ENCODE data around the gene PTPN3.
A peak's percentile ranks its signal among the peaks of the same experiment; 100 is the strongest.

The PTPN3 gene

GRCh38 chr9:109450346-109450745, 47.8 kb downstream of the PTPN3 start:
- DNase-seq: no peak

GRCh38 chr9:109449036-109449798, 48.9 kb downstream of the PTPN3 start:
- no peak for DNase-seq

- peak; percentile 5 for DNase-seq
These were observed 49.9 kb downstream of the PTPN3 start for GRCh38 chr9:109448223-109448622.

- no peak for DNase-seq
These were observed 50.6 kb downstream of the PTPN3 start for GRCh38 chr9:109447329-109448076.

GRCh38 chr9:109444771-109445320, 53.3 kb downstream of the PTPN3 start:
- no peak for DNase-seq

GRCh38 chr9:109442716-109443115, 55.4 kb downstream of the PTPN3 start:
- no peak for DNase-seq

- no peak for DNase-seq
These were observed 56.8 kb downstream of the PTPN3 start for GRCh38 chr9:109441296-109441695.

- DNase-seq: peak; percentile 50
These were observed 57.3 kb downstream of the PTPN3 start for GRCh38 chr9:109440797-109441287.

- no peak for DNase-seq
These were observed 58.0 kb downstream of the PTPN3 start for GRCh38 chr9:109440117-109440515.

GRCh38 chr9:109439378-109440116, 58.6 kb downstream of the PTPN3 start:
- DNase-seq: no peak

- DNase-seq: no peak
These were observed 60.8 kb downstream of the PTPN3 start for GRCh38 chr9:109437286-109437685.

GRCh38 chr9:109436071-109436470, 62.0 kb downstream of the PTPN3 start:
- no peak for DNase-seq

GRCh38 chr9:109433476-109433875, 64.6 kb downstream of the PTPN3 start:
- no peak for DNase-seq

GRCh38 chr9:109430231-109430630, 67.9 kb downstream of the PTPN3 start:
- DNase-seq: no peak

- DNase-seq: no peak
These were observed 69.3 kb downstream of the PTPN3 start for GRCh38 chr9:109428854-109429253.

- DNase-seq: no peak
These were observed 70.2 kb downstream of the PTPN3 start for GRCh38 chr9:109427886-109428285.

- DNase-seq: no peak
These were observed 71.3 kb downstream of the PTPN3 start for GRCh38 chr9:109426626-109427402.

GRCh38 chr9:109424618-109425017, 73.5 kb downstream of the PTPN3 start:
- DNase-seq: no peak

GRCh38 chr9:109423877-109424276, 74.2 kb downstream of the PTPN3 start:
- no peak for DNase-seq

GRCh38 chr9:109422641-109423040, 75.5 kb downstream of the PTPN3 start:
- no peak for DNase-seq

- no peak for DNase-seq
These were observed 76.8 kb downstream of the PTPN3 start for GRCh38 chr9:109421026-109421970.

All from NK-92 treated with Interleukin-12 subunit alpha and Interleukin-12 subunit beta, amount 100 ng/mL, for 24 hours (cell line).